ENCODE results near the gene RET. TPM values are rescaled to one million over a fixed set of nuclear protein-coding genes. Genes with fewer than 3 reads are reported as not detected.

The RET gene
- total and polyA plus RNA-seq, 2 donors from 2014 or later: 1.1 to 3.1 TPM

- H3K9me3 ChIP-seq (ENCODE audit: control insufficient read depth in 2 of 3, insufficient read depth in 1 of 3, low read length in 3 of 3): no peaks in the 10 kb centered on the region
- H3K4me3 ChIP-seq (ENCODE audit: low read length in 3 of 3): no peak overlapping the region
- H3K27ac ChIP-seq (ENCODE audit: low read depth in 2 of 2, low read length in 2 of 2): no peak overlapping the region
- H3K36me3 ChIP-seq (ENCODE audit: control insufficient read depth in 2 of 3, insufficient read depth in 3 of 3, low read length in 3 of 3): no peaks in the 10 kb centered on the region
- no peak for TF ChIP-seq CTCF (IDR thresholded peaks at IDR 0.05; ENCODE audit: borderline replicate concordance, extremely low read depth, insufficient read depth)
- no peaks in the 10 kb centered on the region for H3K27me3 ChIP-seq (ENCODE audit: control insufficient read depth, insufficient read depth, low read length)
- FAIRE-seq (no peak), DNase-seq (peak in 1 of 5 donors; percentile 60)
- H3K4me1 ChIP-seq (ENCODE audit: control insufficient read depth in 2 of 3, insufficient read depth in 2 of 3, low read depth in 1 of 3, low read length in 3 of 3): no peaks in the 10 kb centered on the region
- H3K9ac ChIP-seq (ENCODE audit: low read length in 3 of 3): no peak overlapping the region
- intact Hi-C loops (cut with DNase I): no loop called here
These were observed 12.4 kb upstream of the RET start for GRCh38 chr10:43064331-43065075.

DNA sequence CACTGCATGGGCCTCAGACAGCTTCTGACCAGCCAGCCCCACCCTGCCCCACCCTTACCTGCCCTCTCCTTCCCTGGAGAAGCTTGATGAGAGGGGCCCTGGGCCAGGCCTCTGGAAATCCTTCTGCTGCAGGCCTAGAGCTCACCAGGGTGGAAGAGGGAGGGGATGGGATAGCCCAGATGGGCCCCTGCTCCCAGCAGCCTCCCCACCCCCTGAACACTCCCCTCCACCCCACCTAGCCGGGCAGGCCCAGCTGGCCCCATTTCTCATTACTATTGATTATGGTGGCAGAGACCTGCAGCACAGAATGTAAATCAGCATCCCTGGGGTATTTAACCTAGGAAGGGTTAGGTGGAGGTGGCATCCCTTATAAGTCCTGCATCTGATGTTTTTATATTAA, 11.6 kb upstream of the RET start:
- TF ChIP-seq CTCF (IDR thresholded peaks at IDR 0.05; ENCODE audit: borderline replicate concordance, extremely low read depth, insufficient read depth): no peak
- Histone ChIP-seq H3K27me3 (ENCODE audit: control insufficient read depth, insufficient read depth, low read length) (no peaks in the 10 kb centered on the region), H3K4me3 (ENCODE audit: low read length in 3 of 3) (no peak overlapping the region), H3K9ac (ENCODE audit: low read length in 3 of 3) (no peak overlapping the region), H3K9me3 (ENCODE audit: control insufficient read depth in 2 of 3, insufficient read depth in 1 of 3, low read length in 3 of 3) (no peaks in the 10 kb centered on the region), H3K36me3 (ENCODE audit: control insufficient read depth in 2 of 3, insufficient read depth in 3 of 3, low read length in 3 of 3) (no peaks in the 10 kb centered on the region), H3K4me1 (ENCODE audit: control insufficient read depth in 2 of 3, insufficient read depth in 2 of 3, low read depth in 1 of 3, low read length in 3 of 3) (no peaks in the 10 kb centered on the region), H3K27ac (ENCODE audit: low read depth in 2 of 2, low read length in 2 of 2) (no peak overlapping the region)
- DNase-seq: peak in 1 of 5 donors; percentile 44
- FAIRE-seq: no peak
- intact Hi-C loops (cut with DNase I): no loop called here

DNA sequence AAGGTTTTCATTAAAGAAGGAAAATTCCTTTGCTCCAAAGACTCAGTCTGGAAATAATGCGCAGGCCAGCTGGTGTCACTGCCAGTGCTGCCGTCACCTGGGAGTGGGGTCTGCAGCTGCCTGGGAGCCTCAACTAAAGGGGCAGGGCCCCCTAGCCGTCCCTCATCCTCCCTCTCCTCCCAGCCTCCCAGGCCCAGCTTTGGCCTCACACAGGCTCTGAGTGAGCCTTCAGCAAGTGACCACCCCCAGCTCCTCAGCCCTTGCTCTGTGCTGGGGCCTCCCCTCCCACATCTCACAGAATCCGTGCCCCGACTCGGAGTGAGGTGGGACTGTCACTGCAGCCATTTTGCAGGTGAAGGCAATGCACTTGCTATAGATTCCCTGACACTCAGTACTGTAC, 11.1 kb upstream of the RET start:
- FAIRE-seq: no peak
- TF ChIP-seq CTCF (IDR thresholded peaks at IDR 0.05; ENCODE audit: borderline replicate concordance, extremely low read depth, insufficient read depth): no peak
- H3K4me3 ChIP-seq (ENCODE audit: low read length in 3 of 3): no peak overlapping the region
- DNase-seq: peak in 1 of 5 donors; percentile 52
- no peaks in the 10 kb centered on the region for H3K36me3 ChIP-seq (ENCODE audit: control insufficient read depth in 2 of 3, insufficient read depth in 3 of 3, low read length in 3 of 3)
- intact Hi-C loops (cut with DNase I): no loop called here
- H3K27ac ChIP-seq (ENCODE audit: low read depth in 2 of 2, low read length in 2 of 2): no peak overlapping the region
- no peaks in the 10 kb centered on the region for H3K27me3 ChIP-seq (ENCODE audit: control insufficient read depth, insufficient read depth, low read length)
- no peak overlapping the region for H3K9ac ChIP-seq (ENCODE audit: low read length in 3 of 3)
- no peaks in the 10 kb centered on the region for H3K9me3 ChIP-seq (ENCODE audit: control insufficient read depth in 2 of 3, insufficient read depth in 1 of 3, low read length in 3 of 3)
- no peaks in the 10 kb centered on the region for H3K4me1 ChIP-seq (ENCODE audit: control insufficient read depth in 2 of 3, insufficient read depth in 2 of 3, low read depth in 1 of 3, low read length in 3 of 3)
